Gastrocnemius medialis (tissue), 4 donors: ENCODE measurements around the gene GPR22.

ENCODE experiments used
- CTCF ChIP-seq, 5 experiments: fragments of 450-650 bp in 3 of 5; fragments of 200-600 bp in 2 of 5; sonication (generic) in 2 of 5; IDR thresholded peaks in 4 of 5; conservative IDR thresholded peaks in 1 of 5; 1 replicate in 4 of 5; 2 replicates in 1 of 5; pipeline ENCODE4 v1.5.1; 2016 to 2019; ENCODE audit warnings: antibody characterized with exemption in 5 of 5, mild to moderate bottlenecking in 3 of 5, moderate library complexity in 3 of 5
- POLR2A ChIP-seq, 2 donors: fragments of 450-650 bp; IDR thresholded peaks; one replicate each; pipeline ENCODE4 v1.6.1; 2017; ENCODE audit warnings: antibody characterized with exemption in 2 of 2, mild to moderate bottlenecking in 2 of 2, moderate library complexity in 2 of 2

DNA sequence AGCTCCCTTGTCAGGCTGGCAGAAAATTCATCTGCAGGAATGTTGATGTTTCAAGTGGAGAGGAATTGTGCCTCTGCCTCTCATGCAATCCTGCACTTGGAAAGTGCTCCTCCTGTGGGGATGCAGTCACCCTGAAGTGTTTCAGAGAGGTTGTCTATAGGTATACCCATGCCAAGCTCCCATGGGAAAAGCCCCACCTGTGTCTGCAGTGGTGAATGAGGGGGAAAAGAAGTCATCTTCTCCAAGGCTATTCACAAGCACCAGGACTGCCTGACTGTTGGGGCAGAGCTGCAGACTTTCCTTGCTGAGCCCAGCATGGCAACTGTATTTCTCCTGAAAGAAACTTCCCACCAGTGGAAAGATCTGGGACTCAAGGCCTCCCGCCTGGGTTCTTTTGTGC is 35.5 kb downstream of the GPR22 start:
- no peak for TF ChIP-seq CTCF (IDR thresholded peaks at IDR 0.05 in 4 of 5, conservative IDR thresholded peaks at IDR 0.05 in 1 of 5)
- no peak for TF ChIP-seq POLR2A (IDR thresholded peaks at IDR 0.05)
